Breast epithelium (tissue), 4 donors: ENCODE measurements around the gene D2HGDH. TPM values are rescaled to one million over a fixed set of nuclear protein-coding genes. Genes with fewer than 3 reads are reported as not detected.
A peak's percentile ranks its signal among the peaks of the same experiment; 100 is the strongest.
"Not testable (repeated sequence)": the region's sequence is repeated elsewhere in the genome, so short reads cannot be mapped to it uniquely, and the experiment has no call there.

ENCODE experiments used
- DNase-seq, 2 donors: peaks; one replicate each; pipeline ENCODE4 v3.0.0-alpha.2; 2019; ENCODE audit warnings: low spot score in 2 of 2
- H3K27ac ChIP-seq, 2 donors: fragments of 200-600 bp; sonication (generic) in 1 of 2; one replicate each; pipeline ENCODE4 v1.5.1; 2016 to 2019; ENCODE audit warnings: mild to moderate bottlenecking in 1 of 2
- H3K27me3 ChIP-seq, 2 donors: fragments of 200-600 bp; sonication (generic) in 1 of 2; one replicate each; pipeline versions ENCODE4 v1.5.1 to v1.6.0; 2017 to 2019; ENCODE audit warnings: control low read depth in 1 of 2, mild to moderate bottlenecking in 1 of 2
- H3K36me3 ChIP-seq: fragments of 200-600 bp; one replicate; pipeline ENCODE4 v1.5.1; 2019
- H3K4me1 ChIP-seq, 2 donors: fragments of 200-600 bp; sonication (generic); one replicate each; pipeline ENCODE4 v1.5.1; 2016 to 2019; ENCODE audit warnings: control low read depth in 1 of 2
- H3K4me3 ChIP-seq, 3 donors: fragments of 200-600 bp; sonication (generic); 1 replicate in 2 of 3; 2 replicates in 1 of 3; pipeline ENCODE4 v1.5.1; 2016 to 2019; ENCODE audit warnings: mild to moderate bottlenecking in 3 of 3, moderate library complexity in 2 of 3
- H3K9me3 ChIP-seq, 2 donors: fragments of 200-600 bp; sonication (generic) in 1 of 2; one replicate each; pipeline ENCODE4 v1.5.1; 2016 to 2019; ENCODE audit warnings: control low read depth in 1 of 2
- CTCF ChIP-seq, 3 donors: fragments of 450-650 bp; IDR thresholded peaks; one replicate each; pipeline ENCODE4 v1.5.1; 2016 to 2017; ENCODE audit warnings: antibody characterized with exemption in 3 of 3, mild to moderate bottlenecking in 3 of 3, moderate library complexity in 3 of 3
- POLR2A ChIP-seq: fragments of 450-650 bp; IDR thresholded peaks from one replicate; pipeline ENCODE4 v1.6.1; 2016; ENCODE audit warnings: antibody characterized with exemption, mild to moderate bottlenecking, moderate library complexity
- POLR2AphosphoS5 ChIP-seq, 3 donors: sonication (generic); formaldehyde crosslinking; IDR thresholded peaks; one replicate each; pipeline ENCODE4 v1.6.1; 2017; ENCODE audit warnings: antibody characterized with exemption in 3 of 3
- intact Hi-C: fragments of 100-400 bp; cut with DNase I; formaldehyde crosslinking; loops from one replicate; pipeline ENCODE4 v1.15.1; 2023; ENCODE audit warnings: low total_unique reads
- total RNA-seq, 3 donors: library from RNA; depleted of rRNA; stranded (reverse); fragments of >200 nt; gene quantifications; one replicate each; pipeline ENCODE4 v1.1.0, GENCODE V29; 2016

D2HGDH gene
- total RNA-seq, 3 donors from 2014 or later: 16.3 to 29.2 (median 22.2) TPM

- H3K4me3 ChIP-seq: no peak overlapping the region
- H3K27me3 ChIP-seq: peaks cover 0 to 16% of the 10 kb centered on the region in 2 donors
- H3K36me3 ChIP-seq: no peaks in the 10 kb centered on the region
- TF ChIP-seq POLR2A (no peak), POLR2AphosphoS5 (IDR thresholded peaks at IDR 0.05) (no peak), CTCF (IDR thresholded peaks at IDR 0.05) (no peak)
- peak in 1 of 2 donors; percentile 13 for DNase-seq
- intact Hi-C loops: no loop called here
- no peak overlapping the region for H3K27ac ChIP-seq
- H3K4me1 ChIP-seq: no peaks in the 10 kb centered on the region
- H3K9me3 ChIP-seq: peaks cover 3 to 7% of the 10 kb centered on the region in 2 donors
Measured at GRCh38 chr2:241777170-241777685, 42.8 kb downstream of the D2HGDH start.

GRCh38 chr2:241777686-241778627, 43.5 kb downstream of the D2HGDH start:
- intact Hi-C loops: no loop called here
- peak in 1 of 2 donors; percentile 19 for DNase-seq

GRCh38 chr2:241780939-241781569, 46.6 kb downstream of the D2HGDH start:
- Histone ChIP-seq H3K4me1 (no peaks in the 10 kb centered on the region), H3K9me3 (peaks cover 3 to 7% of the 10 kb centered on the region in 2 donors), H3K4me3 (no peak overlapping the region), H3K27me3 (no peaks in the 10 kb centered on the region), H3K36me3 (no peaks in the 10 kb centered on the region), H3K27ac (no peak overlapping the region)
- no peak for DNase-seq
- intact Hi-C loops: no loop called here
- no peak for TF ChIP-seq POLR2A
- no peak for TF ChIP-seq POLR2AphosphoS5 (IDR thresholded peaks at IDR 0.05)
- no peak for TF ChIP-seq CTCF (IDR thresholded peaks at IDR 0.05)

More at GRCh38 chr2:241777686-241778627, 43.5 kb downstream of the D2HGDH start:
- Histone ChIP-seq H3K9me3 (peaks cover 3 to 7% of the 10 kb centered on the region in 2 donors), H3K4me3 (no peak overlapping the region), H3K4me1 (no peaks in the 10 kb centered on the region), H3K27ac (peak overlapping the region in 1 of 2 donors; percentile 43), H3K36me3 (no peaks in the 10 kb centered on the region), H3K27me3 (peaks cover 0 to 16% of the 10 kb centered on the region in 2 donors)
- no peak for TF ChIP-seq CTCF (IDR thresholded peaks at IDR 0.05)
- TF ChIP-seq POLR2A: no peak
- TF ChIP-seq POLR2AphosphoS5 (IDR thresholded peaks at IDR 0.05): no peak

DNA sequence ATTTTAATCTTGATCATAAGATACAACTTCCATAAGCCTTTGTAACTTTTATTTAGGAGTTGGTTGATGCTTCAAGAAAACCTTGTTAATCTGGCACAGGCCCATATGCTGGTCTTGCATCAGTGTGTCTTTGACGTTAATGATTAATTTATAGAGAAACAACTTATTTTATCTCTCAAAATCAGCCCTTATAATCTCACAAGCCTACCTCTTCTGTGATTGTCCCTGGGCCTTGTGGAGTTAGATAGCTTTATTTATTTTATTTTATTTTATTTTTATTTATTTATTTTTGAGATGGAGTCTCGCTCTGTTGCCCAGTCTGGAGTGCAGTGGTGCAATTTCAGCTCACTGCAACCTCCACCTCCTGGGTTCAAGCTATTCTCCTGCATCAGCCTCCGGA, 47.6 kb downstream of the D2HGDH start:
- H3K4me1 ChIP-seq, intact Hi-C loops, H3K27me3 ChIP-seq, H3K4me3 ChIP-seq, H3K27ac ChIP-seq, H3K36me3 ChIP-seq, H3K9me3 ChIP-seq, DNase-seq: not testable (repeated sequence)

GRCh38 chr2:241788135-241788534, 53.7 kb downstream of the D2HGDH start:
- no peaks in the 10 kb centered on the region for H3K36me3 ChIP-seq

More at GRCh38 chr2:241788135-241788534, 53.7 kb downstream of the D2HGDH start:
- Histone ChIP-seq H3K4me3 (no peak overlapping the region), H3K9me3 (no peaks in the 10 kb centered on the region), H3K4me1 (no peaks in the 10 kb centered on the region), H3K27ac (no peak overlapping the region), H3K27me3 (no peaks in the 10 kb centered on the region)
- intact Hi-C loops: no loop called here
- no peak for DNase-seq
- TF ChIP-seq POLR2A (no peak), POLR2AphosphoS5 (IDR thresholded peaks at IDR 0.05) (no peak), CTCF (IDR thresholded peaks at IDR 0.05) (no peak)
